HG02763 (cell line): ENCODE measurements around the gene DMRT1.

ENCODE experiments used
- ATAC-seq: cut with Tn5 transposase; IDR thresholded peaks from one replicate; pipeline ENCODE4 v1.9.1; 2021; ENCODE audit warnings: mild to moderate bottlenecking, moderate library complexity; ENCODE audit not compliant: unreplicated experiment

Gene DMRT1

DNA sequence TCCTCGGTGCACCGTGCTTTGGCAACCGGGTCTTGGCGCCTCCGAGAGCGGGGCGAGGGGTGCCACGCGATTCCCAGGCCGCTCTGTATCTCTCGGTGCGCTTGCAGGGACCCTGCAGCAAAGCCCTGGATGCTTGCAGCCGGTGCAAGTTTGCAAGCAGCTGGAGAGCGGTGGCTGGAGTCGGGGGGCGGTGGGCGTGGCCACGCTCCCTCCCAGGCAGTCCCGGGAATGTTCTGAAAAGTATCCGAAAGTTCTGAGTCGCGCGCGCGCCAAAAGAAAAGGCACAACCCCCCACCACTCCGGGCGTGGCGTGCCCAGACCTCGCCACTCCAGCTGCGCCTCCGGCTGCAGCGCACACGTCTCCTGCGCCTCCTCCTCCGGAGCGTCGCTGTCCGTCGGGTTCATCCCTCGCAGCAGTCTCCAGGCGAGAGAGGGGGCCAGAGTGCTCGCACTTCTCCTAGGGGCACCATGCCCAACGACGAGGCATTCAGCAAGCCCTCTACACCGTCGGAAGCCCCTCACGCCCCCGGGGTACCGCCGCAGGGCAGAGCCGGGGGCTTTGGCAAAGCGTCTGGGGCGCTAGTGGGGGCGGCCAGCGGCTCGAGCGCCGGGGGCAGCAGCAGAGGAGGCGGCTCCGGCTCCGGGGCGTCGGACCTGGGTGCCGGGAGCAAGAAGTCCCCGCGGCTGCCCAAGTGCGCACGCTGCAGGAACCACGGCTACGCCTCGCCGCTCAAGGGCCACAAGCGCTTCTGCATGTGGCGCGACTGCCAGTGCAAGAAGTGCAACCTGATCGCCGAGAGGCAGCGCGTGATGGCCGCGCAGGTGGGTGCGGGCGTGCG, at the start of gene DMRT1:
Gene DMRT1 (plus strand): TSS at position 327 of the 839 bp plus-strand sequence. CDS start 142 bp downstream, at position 469.
- no peak for ATAC-seq

- ATAC-seq, result no peak
Observed at GRCh38 chr9:792331-793260, 48.9 kb upstream of the DMRT1 start.

DNA sequence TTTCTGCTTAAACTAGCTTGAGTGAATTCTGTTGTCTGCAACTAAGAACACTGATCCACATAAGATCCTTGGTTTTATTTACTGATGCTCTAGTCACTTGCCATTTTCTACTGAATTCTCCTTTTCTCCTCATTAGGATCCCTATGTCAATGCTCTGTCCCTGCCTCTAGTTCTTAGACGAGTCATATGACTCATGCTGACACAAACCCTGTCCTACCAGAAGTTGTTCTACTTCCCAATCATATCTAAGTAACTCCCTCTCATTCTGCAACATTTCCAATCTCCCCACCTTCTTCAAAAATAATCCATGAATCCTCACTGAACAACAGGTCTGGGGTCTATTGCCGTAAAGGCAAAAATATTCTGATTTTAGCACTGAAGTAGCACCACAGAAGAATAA, 47.1 kb upstream of the DMRT1 start:
- no peak for ATAC-seq

GRCh38 chr9:795869-796268, 45.6 kb upstream of the DMRT1 start:
- ATAC-seq, result no peak

- no peak for ATAC-seq
Observed at GRCh38 chr9:800591-801150, 40.8 kb upstream of the DMRT1 start.

DNA sequence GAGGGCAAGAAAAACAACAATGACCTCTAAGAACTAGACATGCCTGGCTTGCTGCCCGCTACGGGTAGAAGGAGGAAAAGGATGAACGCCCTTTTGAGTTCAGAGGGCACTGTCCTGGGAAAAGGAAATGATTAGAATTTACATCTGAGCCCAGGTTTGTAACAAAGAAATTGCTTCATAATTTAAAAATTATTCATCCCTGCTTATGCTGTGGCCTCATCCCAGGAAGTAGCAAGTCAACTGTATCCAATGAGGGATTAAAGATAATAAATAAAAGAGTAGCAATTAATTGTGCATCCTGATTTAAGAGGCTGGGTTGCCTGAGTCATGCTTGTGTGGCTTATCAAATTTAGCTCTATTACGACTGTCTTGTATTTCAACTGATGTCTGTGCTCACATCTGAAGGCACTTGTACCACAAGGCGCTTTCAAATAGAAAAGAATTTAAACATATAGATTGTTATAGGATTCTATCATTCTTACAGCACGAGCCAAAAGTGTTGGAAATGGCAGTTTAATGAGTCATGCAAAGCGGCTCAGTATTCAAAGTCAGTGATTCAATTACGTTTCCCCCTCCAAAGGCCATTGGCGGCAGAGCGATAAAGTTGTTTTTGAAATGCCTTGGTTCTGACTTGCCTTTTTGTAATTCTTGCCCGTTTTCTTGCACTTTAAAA, 40.0 kb upstream of the DMRT1 start:
- no peak for ATAC-seq

GRCh38 chr9:804026-804425, 37.5 kb upstream of the DMRT1 start:
- ATAC-seq, result no peak

- no peak for ATAC-seq
Observed at GRCh38 chr9:805151-805550, 36.3 kb upstream of the DMRT1 start.

- ATAC-seq, result no peak
Observed at GRCh38 chr9:806285-807156, 35.0 kb upstream of the DMRT1 start.

DNA sequence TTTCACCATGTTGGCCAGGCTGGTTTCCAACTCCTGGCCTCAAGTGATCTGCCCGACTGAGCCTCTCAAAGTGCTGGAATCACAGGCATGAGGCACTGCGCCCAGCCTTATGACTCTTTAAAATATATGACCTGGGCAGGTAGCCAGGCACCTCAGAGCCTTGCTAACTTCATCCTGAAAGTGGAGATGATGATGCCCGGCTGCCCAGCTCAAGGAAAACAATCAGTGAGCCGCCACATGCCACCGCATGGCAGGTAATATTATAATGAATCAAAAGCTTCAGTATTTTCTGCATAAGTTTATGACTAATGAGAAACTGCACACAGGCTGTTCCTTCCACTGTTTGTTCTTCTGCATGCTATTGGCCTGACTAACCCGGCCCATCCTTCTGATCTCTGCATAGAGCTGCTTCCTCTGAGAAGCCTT, 30.4 kb upstream of the DMRT1 start:
- no peak for ATAC-seq

GRCh38 chr9:818958-819357, 22.5 kb upstream of the DMRT1 start:
- no peak for ATAC-seq

- no peak for ATAC-seq
Observed at GRCh38 chr9:826500-827280, 14.8 kb upstream of the DMRT1 start.

- no peak for ATAC-seq
Observed at GRCh38 chr9:840343-840742, 1.2 kb upstream of the DMRT1 start.

DNA sequence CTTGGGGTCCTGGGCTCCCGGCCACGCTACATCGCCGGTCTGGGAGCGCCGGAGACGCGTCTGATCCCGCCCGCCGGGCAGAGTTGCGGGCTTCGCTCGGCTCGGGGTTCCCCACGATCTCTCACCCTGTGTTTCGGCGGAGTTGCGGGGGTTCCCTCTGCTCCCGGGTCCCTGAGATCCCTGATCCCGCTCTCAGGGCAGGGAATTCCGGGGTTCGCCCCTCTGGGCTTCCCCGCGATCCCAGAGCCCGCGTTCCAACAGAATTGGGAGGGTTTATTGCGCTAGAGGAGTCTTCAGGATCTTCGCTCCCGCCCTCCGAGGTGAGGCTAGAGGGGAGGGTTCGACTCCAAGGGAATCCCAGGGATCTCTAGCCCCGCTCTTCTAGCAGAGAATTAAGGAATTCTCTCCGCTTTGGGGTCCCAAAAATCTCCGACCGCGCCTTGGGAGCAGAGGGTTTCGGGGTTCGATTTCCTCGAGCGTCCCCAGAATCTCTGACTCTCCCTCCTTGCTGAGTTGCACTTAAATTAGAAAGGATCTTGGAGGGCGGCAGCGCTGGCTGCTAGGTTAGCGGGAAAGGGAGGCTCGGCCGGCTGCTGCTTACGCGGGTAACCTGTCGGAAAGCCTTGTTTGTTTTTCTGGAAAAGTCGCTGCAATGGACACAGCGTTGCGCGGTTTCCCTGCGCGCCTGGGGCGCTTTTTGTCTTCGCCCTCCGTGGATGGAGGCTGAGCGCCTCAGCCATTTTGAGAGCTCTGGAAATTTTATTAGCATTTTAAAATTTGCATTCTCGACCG, 1.3 kb downstream of the DMRT1 start:
- no peak for ATAC-seq

DNA sequence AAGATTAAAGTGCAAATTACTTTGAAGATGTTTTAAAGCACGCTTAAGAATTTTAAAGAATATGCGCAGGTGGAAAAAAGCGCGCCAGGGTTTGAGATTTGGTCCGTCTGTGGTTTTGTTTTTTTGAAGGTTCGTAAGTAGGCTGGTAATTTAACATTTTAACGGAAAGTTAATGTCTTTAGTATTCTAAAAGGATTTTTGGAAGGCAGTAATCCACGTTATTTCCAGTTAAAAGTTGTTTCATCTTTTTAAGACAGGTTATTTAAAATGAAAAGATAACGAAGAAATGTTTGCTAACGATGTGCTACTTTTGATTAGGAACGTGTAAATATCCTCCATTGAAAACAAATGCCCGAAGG, 1.9 kb downstream of the DMRT1 start:
- no peak for ATAC-seq

DNA sequence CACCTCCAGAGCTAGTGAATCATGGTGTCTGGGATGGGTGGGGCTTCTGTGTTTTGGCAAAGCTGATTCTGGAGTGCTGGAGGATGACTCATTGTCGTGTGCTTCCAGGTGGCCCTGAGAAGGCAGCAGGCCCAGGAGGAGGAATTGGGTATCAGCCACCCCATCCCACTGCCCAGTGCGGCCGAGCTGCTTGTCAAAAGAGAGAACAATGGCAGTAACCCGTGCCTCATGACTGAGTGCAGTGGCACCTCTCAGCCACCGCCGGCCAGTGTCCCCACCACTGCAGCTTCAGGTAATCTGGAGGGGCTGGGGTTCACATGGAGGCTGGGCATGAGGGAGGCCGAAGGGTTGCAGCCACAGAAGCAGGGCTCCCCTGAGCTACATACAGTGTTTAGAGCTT, 5.4 kb downstream of the DMRT1 start:
- no peak for ATAC-seq

- no peak for ATAC-seq
Observed at GRCh38 chr9:847505-847904, 6.0 kb downstream of the DMRT1 start.

DNA sequence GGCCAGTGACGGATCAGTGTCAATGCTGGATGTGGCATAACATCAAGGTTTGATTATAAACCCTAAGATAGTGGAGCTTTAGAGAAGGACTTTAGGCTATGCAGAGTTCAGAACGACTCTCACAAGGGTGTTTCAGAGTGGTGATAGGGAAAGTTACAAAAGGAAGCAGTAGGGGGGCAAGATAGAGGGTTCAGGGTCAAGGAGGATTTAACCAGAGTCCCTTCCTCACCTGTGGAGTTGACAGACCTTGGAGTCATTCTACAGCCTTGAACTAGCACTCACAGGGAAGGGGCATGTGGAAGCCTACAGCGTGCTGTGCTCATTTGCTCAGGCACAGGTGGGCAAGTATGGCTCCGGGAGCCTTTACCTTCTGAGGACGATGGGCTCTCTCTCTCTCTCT, 7.9 kb downstream of the DMRT1 start:
- no peak for ATAC-seq

GRCh38 chr9:852539-852938, 11.0 kb downstream of the DMRT1 start:
- ATAC-seq, result no peak
